SIG-M5 treated with dmso at 0.1 percent for 504 hours (cell line): Measurements from ENCODE around the gene NOX3.
"Not testable (repeated sequence)": the region's sequence is repeated elsewhere in the genome, so short reads cannot be mapped to it uniquely, and the experiment has no call there.

Experiments used
- DNase-seq: peaks from one replicate; lab custom pipeline; 2025; ENCODE audit not compliant: unreplicated experiment; lab: John Stamatoyannopoulos, UW

The NOX3 gene

GRCh38 chr6:155373276-155373675 is 82.4 kb downstream of the NOX3 start:
- DNase-seq: no peak

GRCh38 chr6:155372256-155372655 is 83.4 kb downstream of the NOX3 start:
- no peak for DNase-seq

GRCh38 chr6:155371230-155371629 is 84.4 kb downstream of the NOX3 start:
- no peak for DNase-seq

GRCh38 chr6:155366325-155366724 is 89.3 kb downstream of the NOX3 start:
- DNase-seq: no peak

GRCh38 chr6:155364844-155365437 is 90.7 kb downstream of the NOX3 start:
- DNase-seq: no peak

GRCh38 chr6:155364021-155364420 is 91.6 kb downstream of the NOX3 start:
- not testable (repeated sequence) for DNase-seq

GRCh38 chr6:155362968-155363632 is 92.5 kb downstream of the NOX3 start:
- not testable (repeated sequence) for DNase-seq

GRCh38 chr6:155354167-155354566 is 101.5 kb downstream of the NOX3 start:
- no peak for DNase-seq

- no peak for DNase-seq
Observed at GRCh38 chr6:155352811-155353210, 102.8 kb downstream of the NOX3 start.

- DNase-seq: no peak
Observed at GRCh38 chr6:155352130-155352420, 103.6 kb downstream of the NOX3 start.

GRCh38 chr6:155351273-155352129 is 104.1 kb downstream of the NOX3 start:
- no peak for DNase-seq

GRCh38 chr6:155349956-155350355 is 105.7 kb downstream of the NOX3 start:
- no peak for DNase-seq

- DNase-seq: no peak
Observed at GRCh38 chr6:155349129-155349528, 106.5 kb downstream of the NOX3 start.

- DNase-seq: no peak
Observed at GRCh38 chr6:155347800-155348199, 107.8 kb downstream of the NOX3 start.

- no peak for DNase-seq
Observed at GRCh38 chr6:155346957-155347356, 108.7 kb downstream of the NOX3 start.
